CD4-positive, alpha-beta T cell treated with Interleukin-1 beta for 1 hour (primary cell): ENCODE measurements around the gene CNTN2.

Source experiments
- DNase-seq, 2 donors: peaks; one replicate each; pipeline ENCODE4 v3.0.0-alpha.2; 2020 to 2022

The CNTN2 gene

GRCh38 chr1:205025239-205025638 is 17.8 kb upstream of the CNTN2 start:
- no peak for DNase-seq

GRCh38 chr1:205026181-205026580 is 16.8 kb upstream of the CNTN2 start:
- no peak for DNase-seq

- no peak for DNase-seq
Observed at GRCh38 chr1:205028390-205028789, 14.6 kb upstream of the CNTN2 start.

GRCh38 chr1:205028924-205029323 is 14.1 kb upstream of the CNTN2 start:
- DNase-seq: no peak

GRCh38 chr1:205030241-205030640 is 12.8 kb upstream of the CNTN2 start:
- no peak for DNase-seq

GRCh38 chr1:205030896-205031295 is 12.1 kb upstream of the CNTN2 start:
- no peak for DNase-seq

- DNase-seq: no peak
Observed at GRCh38 chr1:205032508-205032907, 10.5 kb upstream of the CNTN2 start.

- DNase-seq: no peak
Observed at GRCh38 chr1:205037539-205037938, 5.5 kb upstream of the CNTN2 start.

- DNase-seq: no peak
Observed at GRCh38 chr1:205038132-205038786, 4.8 kb upstream of the CNTN2 start.

- no peak for DNase-seq
Observed at GRCh38 chr1:205041001-205041715, 1.9 kb upstream of the CNTN2 start.

GRCh38 chr1:205041998-205042910 is 758 bp upstream of the CNTN2 start:
- DNase-seq: no peak

- no peak for DNase-seq
Observed at GRCh38 chr1:205043866-205044265, 854 bp downstream of the CNTN2 start.

- DNase-seq: no peak
Observed at GRCh38 chr1:205044741-205045140, 1.7 kb downstream of the CNTN2 start.

GRCh38 chr1:205045146-205045545 is 2.1 kb downstream of the CNTN2 start:
- DNase-seq: no peak

- no peak for DNase-seq
Observed at GRCh38 chr1:205046870-205047269, 3.9 kb downstream of the CNTN2 start.

- DNase-seq: no peak
Observed at GRCh38 chr1:205047764-205048231, 4.8 kb downstream of the CNTN2 start.

GRCh38 chr1:205048382-205048781 is 5.4 kb downstream of the CNTN2 start:
- DNase-seq: no peak

GRCh38 chr1:205049479-205049878 is 6.5 kb downstream of the CNTN2 start:
- no peak for DNase-seq

- no peak for DNase-seq
Observed at GRCh38 chr1:205052690-205053089, 9.7 kb downstream of the CNTN2 start.

- DNase-seq: no peak
Observed at GRCh38 chr1:205053296-205053695, 10.3 kb downstream of the CNTN2 start.

GRCh38 chr1:205054013-205054412 is 11.0 kb downstream of the CNTN2 start:
- no peak for DNase-seq

GRCh38 chr1:205056188-205056611 is 13.2 kb downstream of the CNTN2 start:
- DNase-seq: no peak

GRCh38 chr1:205056956-205057568 is 14.1 kb downstream of the CNTN2 start:
- DNase-seq: no peak
